Endodermal cell (in vitro differentiated cells): Measurements from ENCODE around the gene ASTL. TPM values are rescaled to one million over a fixed set of nuclear protein-coding genes. Genes with fewer than 3 reads are reported as not detected.

ENCODE experiments used
- DNase-seq: peaks from one replicate; pipeline ENCODE4 v3.0.0-alpha.2; 2017
- H3K27ac ChIP-seq: 2 replicates; pipeline ENCODE4 v1.5.1; 2013; ENCODE audit warnings: mild to moderate bottlenecking, low read depth, low read length, moderate library complexity
- H3K27me3 ChIP-seq: 2 replicates; pipeline ENCODE4 v1.6.1; 2013; ENCODE audit warnings: mild to moderate bottlenecking, low read length, moderate library complexity; ENCODE audit not compliant: insufficient read depth, control insufficient read depth, poor library complexity, severe bottlenecking
- H3K36me3 ChIP-seq: 2 replicates; pipeline ENCODE4 v1.7.0; 2013; ENCODE audit warnings: mild to moderate bottlenecking, low read length, moderate library complexity; ENCODE audit not compliant: control insufficient read depth, insufficient read depth
- H3K4me1 ChIP-seq: one replicate; pipeline ENCODE4 v1.7.0; 2013; ENCODE audit warnings: low read length; ENCODE audit not compliant: control insufficient read depth, insufficient read depth
- H3K4me3 ChIP-seq: 2 replicates; pipeline ENCODE4 v1.5.1; 2013; ENCODE audit warnings: mild to moderate bottlenecking, low read length, moderate library complexity
- H3K9ac ChIP-seq: 2 replicates; pipeline ENCODE4 v1.6.1; 2013; ENCODE audit warnings: mild to moderate bottlenecking, low read length, moderate library complexity; ENCODE audit not compliant: poor library complexity, severe bottlenecking; ENCODE audit errors: extremely low read depth
- H3K9me3 ChIP-seq: 2 replicates; pipeline ENCODE4 v1.6.1; 2013; ENCODE audit warnings: mild to moderate bottlenecking, low read length, moderate library complexity; ENCODE audit not compliant: control insufficient read depth
- H3K27ac Mint-ChIP-seq: 2 replicates; pipeline ENCODE4 v1.8.0; 2020; ENCODE audit warnings: mixed read lengths
- H3K27me3 Mint-ChIP-seq: 2 replicates; pipeline ENCODE4 v1.8.0; 2021; ENCODE audit warnings: mild to moderate bottlenecking, mixed read lengths; ENCODE audit not compliant: insufficient read depth
- H3K36me3 Mint-ChIP-seq: 2 replicates; pipeline ENCODE4 v1.8.0; 2020; ENCODE audit warnings: low read depth, mixed read lengths
- H3K4me1 Mint-ChIP-seq: 2 replicates; pipeline ENCODE4 v1.8.0; 2020; ENCODE audit warnings: mixed read lengths
- H3K4me3 Mint-ChIP-seq: 2 replicates; pipeline ENCODE4 v1.8.0; 2020; ENCODE audit warnings: mild to moderate bottlenecking, moderate library complexity, mixed read lengths
- H3K9me3 Mint-ChIP-seq: 2 replicates; pipeline ENCODE4 v1.8.0; 2020; ENCODE audit warnings: mild to moderate bottlenecking, mixed read lengths
- WGBS, 2 experiments: methylation state at CpG; one replicate each; pipeline versions ENCODE4 v1.1.5 to v1.1.7; 2013; ENCODE audit warnings: missing lambda C conversion rate in 2 of 2, mixed read lengths in 1 of 2; ENCODE audit not compliant: insufficient coverage in 1 of 2, insufficient read length in 1 of 2; 5-methylcytosine and 5-hydroxymethylcytosine counted together
- total RNA-seq, 2 donors: library from RNA; stranded (reverse); fragmentation: NEBNext Ultra II Directional in 1 of 2; extraction: Animal tissue kit (Norgen Biotek cat#: 25700) in 1 of 2; gene quantifications; 2 replicates in 1 of 2; 3 replicates in 1 of 2; pipeline ENCODE4 v1.2.1, GENCODE V29; 2021
- TF ChIP-seq, protein P1 (sequence below): fragments of 200-600 bp; sonication (generic); conservative IDR thresholded peaks from 2 replicates; pipeline ENCODE4 v1.5.0; 2021; ENCODE audit warnings: antibody characterized with exemption, mild to moderate bottlenecking

Gene ASTL
- total RNA-seq, 2 donors from 2014 or later = not detected

DNA sequence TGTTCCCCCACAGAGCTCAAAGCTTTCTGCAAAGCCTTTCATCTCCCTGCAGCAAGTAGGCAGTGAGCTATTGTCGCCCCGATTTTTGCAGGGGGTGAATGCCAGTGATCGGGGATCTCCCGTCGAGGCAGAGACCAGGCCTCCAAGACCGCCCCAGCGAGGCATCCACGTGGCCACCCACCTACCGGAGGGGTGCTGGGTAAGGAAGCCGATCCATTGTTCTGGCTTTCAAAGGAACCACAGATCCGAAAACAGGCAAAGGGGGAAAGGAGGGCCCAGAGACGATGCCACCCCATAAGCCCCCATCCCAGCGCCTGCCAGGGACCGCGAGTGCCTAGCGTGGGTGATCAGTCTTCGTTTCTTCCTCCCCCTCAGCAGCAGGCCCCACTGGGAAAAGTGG lies 24.4 kb downstream of the ASTL start:
- Histone ChIP-seq H3K27ac (no peak overlapping the region), H3K4me1 (peaks cover 4% of the 10 kb centered on the region), H3K27me3 (peaks cover 32% of the 10 kb centered on the region), H3K4me3 (no peak overlapping the region), H3K36me3 (no peaks in the 10 kb centered on the region), H3K9me3 (no peaks in the 10 kb centered on the region), H3K9ac (no peak overlapping the region)
- no peak for DNase-seq
- H3K27me3 Mint-ChIP-seq = peaks cover 48% of the 10 kb centered on the region
- no peak overlapping the region for H3K27ac Mint-ChIP-seq
- no peaks in the 10 kb centered on the region for H3K36me3 Mint-ChIP-seq
- peaks cover 3% of the 10 kb centered on the region for H3K9me3 Mint-ChIP-seq
- peaks cover 8% of the 10 kb centered on the region for H3K4me1 Mint-ChIP-seq
- TF ChIP-seq, protein P1, sequence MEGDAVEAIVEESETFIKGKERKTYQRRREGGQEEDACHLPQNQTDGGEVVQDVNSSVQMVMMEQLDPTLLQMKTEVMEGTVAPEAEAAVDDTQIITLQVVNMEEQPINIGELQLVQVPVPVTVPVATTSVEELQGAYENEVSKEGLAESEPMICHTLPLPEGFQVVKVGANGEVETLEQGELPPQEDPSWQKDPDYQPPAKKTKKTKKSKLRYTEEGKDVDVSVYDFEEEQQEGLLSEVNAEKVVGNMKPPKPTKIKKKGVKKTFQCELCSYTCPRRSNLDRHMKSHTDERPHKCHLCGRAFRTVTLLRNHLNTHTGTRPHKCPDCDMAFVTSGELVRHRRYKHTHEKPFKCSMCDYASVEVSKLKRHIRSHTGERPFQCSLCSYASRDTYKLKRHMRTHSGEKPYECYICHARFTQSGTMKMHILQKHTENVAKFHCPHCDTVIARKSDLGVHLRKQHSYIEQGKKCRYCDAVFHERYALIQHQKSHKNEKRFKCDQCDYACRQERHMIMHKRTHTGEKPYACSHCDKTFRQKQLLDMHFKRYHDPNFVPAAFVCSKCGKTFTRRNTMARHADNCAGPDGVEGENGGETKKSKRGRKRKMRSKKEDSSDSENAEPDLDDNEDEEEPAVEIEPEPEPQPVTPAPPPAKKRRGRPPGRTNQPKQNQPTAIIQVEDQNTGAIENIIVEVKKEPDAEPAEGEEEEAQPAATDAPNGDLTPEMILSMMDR = no peak
- H3K4me3 Mint-ChIP-seq = no peak overlapping the region
- 90 to 93% methylated on average over 9 to 17 of the region's 17 CpGs for WGBS, 2 experiments

DNA sequence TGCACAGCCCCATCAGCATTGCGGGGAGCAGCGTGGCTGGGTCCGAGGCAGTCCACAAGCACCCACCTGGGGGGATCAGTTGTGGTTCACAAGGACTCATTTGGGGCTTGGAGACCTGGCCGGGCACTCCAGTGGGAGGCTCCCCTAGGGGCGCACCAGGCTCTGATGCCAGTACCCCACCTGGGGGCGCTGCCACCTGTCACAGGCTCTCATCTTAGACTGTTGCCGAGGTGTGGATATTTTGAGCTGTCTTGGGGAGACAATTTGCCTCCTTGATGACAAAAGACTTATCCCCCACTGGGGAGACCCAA lies 25.0 kb downstream of the ASTL start:
- 92 to 100% methylated on average over 3 to 7 of the region's 7 CpGs for WGBS, 2 experiments
- peaks cover 8% of the 10 kb centered on the region for H3K4me1 ChIP-seq
- H3K27ac ChIP-seq = no peak overlapping the region
- no peaks in the 10 kb centered on the region for H3K36me3 ChIP-seq
- H3K27me3 ChIP-seq = peaks cover 25% of the 10 kb centered on the region
- no peak overlapping the region for H3K4me3 Mint-ChIP-seq
- peaks cover 42% of the 10 kb centered on the region for H3K27me3 Mint-ChIP-seq
- no peaks in the 10 kb centered on the region for H3K36me3 Mint-ChIP-seq
- peak; percentile 76 for DNase-seq
- peaks cover 15% of the 10 kb centered on the region for H3K4me1 Mint-ChIP-seq
- peaks cover 3% of the 10 kb centered on the region for H3K9me3 Mint-ChIP-seq
- peak overlapping the region; percentile 19 for H3K27ac Mint-ChIP-seq
- TF ChIP-seq, protein P1 = peak; percentile 60
- no peaks in the 10 kb centered on the region for H3K9me3 ChIP-seq
- H3K9ac ChIP-seq = no peak overlapping the region
- H3K4me3 ChIP-seq = no peak overlapping the region

DNA sequence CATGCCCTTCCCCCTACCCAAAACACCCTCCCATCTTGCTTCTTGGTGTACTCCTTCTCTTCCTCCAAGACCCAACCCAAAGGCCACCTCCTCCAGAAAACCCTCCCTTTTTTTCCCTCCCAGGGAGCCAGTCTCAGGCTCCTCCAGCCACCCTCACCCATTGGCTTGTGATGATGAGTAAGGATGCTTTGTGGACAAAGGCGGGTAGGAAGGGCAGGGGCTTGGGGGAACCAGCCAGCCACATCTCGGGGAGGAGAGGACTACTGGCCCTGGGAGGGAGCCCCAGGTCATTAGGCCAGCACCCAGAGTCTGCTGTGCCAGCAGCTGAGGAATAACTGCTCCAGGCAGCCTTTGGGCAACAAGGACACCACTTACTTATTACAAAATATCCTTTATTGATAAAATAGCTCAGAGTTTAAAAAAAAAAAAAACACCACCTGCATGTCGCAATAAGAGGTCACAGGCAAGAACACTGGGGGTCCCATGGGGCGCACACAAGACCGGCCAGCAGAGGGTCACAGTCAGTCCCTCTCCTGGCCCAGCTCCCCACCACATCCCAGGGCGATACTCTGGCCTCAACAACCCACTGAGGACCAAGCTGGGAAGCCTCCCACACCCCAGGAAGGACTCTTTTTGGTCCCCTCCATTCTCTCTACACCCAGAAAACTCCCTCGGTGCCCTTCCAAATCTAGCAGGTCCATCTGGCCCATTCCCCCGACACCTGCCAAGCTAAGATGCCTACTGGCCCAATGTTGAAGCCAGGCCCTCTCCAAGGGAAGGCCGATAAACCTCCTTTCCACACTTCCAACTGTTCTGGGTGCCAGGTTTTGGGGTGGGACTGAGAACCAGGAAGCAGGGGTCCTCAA lies 25.6 kb downstream of the ASTL start:
- WGBS, 2 experiments = 89 to 90% methylated on average over 2 to 9 of the region's 9 CpGs
- no peak overlapping the region for H3K4me3 Mint-ChIP-seq
- Histone ChIP-seq H3K9me3 (no peaks in the 10 kb centered on the region), H3K4me3 (no peak overlapping the region), H3K4me1 (peaks cover 8% of the 10 kb centered on the region), H3K36me3 (no peaks in the 10 kb centered on the region), H3K27me3 (peaks cover 19% of the 10 kb centered on the region), H3K9ac (no peak overlapping the region), H3K27ac (no peak overlapping the region)
- no peak for DNase-seq
- H3K9me3 Mint-ChIP-seq = peaks cover 3% of the 10 kb centered on the region
- TF ChIP-seq, protein P1 = no peak
- no peaks in the 10 kb centered on the region for H3K36me3 Mint-ChIP-seq
- peaks cover 36% of the 10 kb centered on the region for H3K27me3 Mint-ChIP-seq
- H3K27ac Mint-ChIP-seq = peak overlapping the region; percentile 19
- peaks cover 19% of the 10 kb centered on the region for H3K4me1 Mint-ChIP-seq
